Keratinocyte (primary cell): Measurements from ENCODE around the gene CACFD1. TPM values are rescaled to one million over a fixed set of nuclear protein-coding genes. Genes with fewer than 3 reads are reported as not detected.

Source experiments
- DNase-seq: peaks from one replicate; pipeline ENCODE4 v3.0.0-alpha.2; 2011; ENCODE audit warnings: low read depth, missing footprints, low spot score
- FAIRE-seq: peaks from 2 replicates; lab custom pipeline; 2011; peaks lifted over from hg19 to GRCh38; lab: Jason Lieb, UNC
- H2AFZ ChIP-seq: 2 replicates; pipeline ENCODE4 v1.6.0; 2012; ENCODE audit warnings: low read length, control low read depth, inconsistent platforms; ENCODE audit not compliant: control insufficient read depth
- H3K27ac ChIP-seq: 2 replicates; pipeline ENCODE4 v1.5.1; 2011; ENCODE audit warnings: low read length; ENCODE audit not compliant: control insufficient read depth, insufficient read depth
- H3K27me3 ChIP-seq: 3 replicates; pipeline ENCODE4 v1.6.0; 2011; ENCODE audit warnings: low read length; ENCODE audit not compliant: control insufficient read depth, insufficient read depth; ENCODE audit errors: extremely low read depth
- H3K36me3 ChIP-seq, 2 experiments: 2 replicates in 1 of 2; 3 replicates in 1 of 2; pipeline ENCODE4 v1.5.1; 2011; ENCODE audit warnings: low read length in 2 of 2, mild to moderate bottlenecking in 1 of 2; ENCODE audit not compliant: control insufficient read depth in 2 of 2, insufficient read depth in 2 of 2; ENCODE audit errors: extremely low read depth in 1 of 2
- H3K4me1 ChIP-seq: 3 replicates; pipeline ENCODE4 v1.5.1; 2011; ENCODE audit warnings: low read length; ENCODE audit not compliant: control insufficient read depth, insufficient read depth; ENCODE audit errors: extremely low read depth
- H3K4me2 ChIP-seq: 3 replicates; pipeline ENCODE4 v1.6.0; 2011; ENCODE audit warnings: low read depth, low read length; ENCODE audit not compliant: control insufficient read depth, insufficient read depth; ENCODE audit errors: extremely low read depth
- H3K4me3 ChIP-seq, 3 experiments: fragments of 200-600 bp in 1 of 3; sonication (generic) in 1 of 3; 2 replicates in 2 of 3; 3 replicates in 1 of 3; pipeline ENCODE4 v1.5.1; 2011 to 2016; ENCODE audit warnings: low read length in 3 of 3, mild to moderate bottlenecking in 3 of 3, control low read depth in 2 of 3, inconsistent platforms in 1 of 3, low read depth in 1 of 3, mixed read lengths in 1 of 3, mixed run types in 1 of 3, moderate library complexity in 1 of 3; ENCODE audit not compliant: control insufficient read depth in 2 of 3, insufficient read depth in 2 of 3; ENCODE audit errors: extremely low read depth in 1 of 3
- H3K79me2 ChIP-seq: 2 replicates; pipeline ENCODE4 v1.6.0; 2012; ENCODE audit warnings: low read length; ENCODE audit not compliant: control insufficient read depth, insufficient read depth
- H3K9ac ChIP-seq: 3 replicates; pipeline ENCODE4 v1.6.0; 2011; ENCODE audit warnings: low read length; ENCODE audit not compliant: control insufficient read depth, insufficient read depth; ENCODE audit errors: extremely low read depth
- H3K9me1 ChIP-seq: 3 replicates; pipeline ENCODE4 v1.6.0; 2011; ENCODE audit warnings: low read length; ENCODE audit not compliant: control insufficient read depth, insufficient read depth; ENCODE audit errors: extremely low read depth
- H3K9me3 ChIP-seq: 2 replicates; pipeline ENCODE4 v1.5.1; 2012; ENCODE audit warnings: low read depth, low read length; ENCODE audit not compliant: control insufficient read depth
- H4K20me1 ChIP-seq: 3 replicates; pipeline ENCODE4 v1.6.0; 2011; ENCODE audit warnings: low read length; ENCODE audit not compliant: control insufficient read depth, insufficient read depth; ENCODE audit errors: extremely low read depth
- CTCF ChIP-seq, 3 experiments: IDR thresholded peaks in 1 of 3; conservative IDR thresholded peaks in 1 of 3; optimal IDR thresholded peaks in 1 of 3; 2 replicates in 2 of 3; 3 replicates in 1 of 3; pipeline versions ENCODE3 to v1.5.1; 2011; ENCODE audit warnings: low read length in 3 of 3, mild to moderate bottlenecking in 3 of 3, moderate library complexity in 2 of 3, control low read depth in 1 of 3, inconsistent platforms in 1 of 3; ENCODE audit not compliant: insufficient read depth in 2 of 3; ENCODE audit errors: extremely low read depth in 1 of 3
- EZH2 ChIP-seq: IDR thresholded peaks from one replicate; pipeline ENCODE4 v1.6.1; 2012; ENCODE audit warnings: inconsistent platforms, mild to moderate bottlenecking, low read length, moderate library complexity
- dilution Hi-C: fragments of 300-500 bp; cut with MboI; formaldehyde crosslinking; loops from one replicate; pipeline ENCODE4 v1.7.0; 2020; ENCODE audit warnings: low sequenced_read_pairs; ENCODE audit not compliant: extremely low pct_ligation_motif_present
- polyA plus RNA-seq, 5 experiments: library from polyadenylated mRNA; depleted of rRNA in 3 of 5; stranded (reverse) in 3 of 5; stranded (forward) in 1 of 5; unstranded in 1 of 5; fragments of >200 nt; gene quantifications; 1 replicate in 1 of 5; 2 replicates in 3 of 5; 3 replicates in 1 of 5; pipeline versions ENCODE4 v1.2.1 to v1.2.3, GENCODE V29; 2011 to 2012; ENCODE audit warnings: missing spikeins in 2 of 5, low read depth in 1 of 5, low replicate concordance in 1 of 5

The CACFD1 gene
- polyA plus RNA-seq, 1 donor (not counting 4 experiments of a cell fraction or from before 2014, with no cell fraction given): 3.4 TPM

- no peak overlapping the region for H3K9ac ChIP-seq
Measured at GRCh38 chr9:133515615-133516255, 56.0 kb downstream of the CACFD1 start.

GRCh38 chr9:133516256-133516960, 56.6 kb downstream of the CACFD1 start:
- peaks cover 2% of the 10 kb centered on the region for H4K20me1 ChIP-seq
- dilution Hi-C loops: no loop called here
- no peaks in the 10 kb centered on the region for H3K79me2 ChIP-seq
- DNase-seq (no peak), FAIRE-seq (no peak)
- H3K9me3 ChIP-seq: peaks cover 2% of the 10 kb centered on the region
- no peak overlapping the region for H3K27ac ChIP-seq
- H3K27me3 ChIP-seq: peaks cover 23% of the 10 kb centered on the region
- H3K9ac ChIP-seq: no peak overlapping the region
- no peak for TF ChIP-seq EZH2
- no peak for TF ChIP-seq CTCF (optimal IDR thresholded peaks at IDR 0.05 in 1 of 3, IDR thresholded peaks at IDR 0.05 in 1 of 3, conservative IDR thresholded peaks at IDR 0.05 in 1 of 3; ENCODE audit: extremely low read depth in 1 of 3, insufficient read depth in 2 of 3, low read length in 3 of 3)
- no peak overlapping the region for H2AFZ ChIP-seq
- H3K4me1 ChIP-seq: no peaks in the 10 kb centered on the region
- H3K4me2 ChIP-seq: no peak overlapping the region
- no peaks in the 10 kb centered on the region for H3K9me1 ChIP-seq
- H3K36me3 ChIP-seq: no peaks in the 10 kb centered on the region
- H3K4me3 ChIP-seq: no peak overlapping the region

More at GRCh38 chr9:133515615-133516255, 56.0 kb downstream of the CACFD1 start:
- no peak overlapping the region for H3K4me3 ChIP-seq
- H3K27me3 ChIP-seq: peaks cover 18% of the 10 kb centered on the region
- no peak overlapping the region for H2AFZ ChIP-seq
- H3K36me3 ChIP-seq: no peaks in the 10 kb centered on the region
- H3K79me2 ChIP-seq: no peaks in the 10 kb centered on the region
- no peak overlapping the region for H3K4me2 ChIP-seq
- no peaks in the 10 kb centered on the region for H3K4me1 ChIP-seq
- DNase-seq (no peak), FAIRE-seq (no peak)
- H3K9me3 ChIP-seq: peaks cover 2% of the 10 kb centered on the region
- no peaks in the 10 kb centered on the region for H3K9me1 ChIP-seq
- no peak overlapping the region for H3K27ac ChIP-seq
- peaks cover 2% of the 10 kb centered on the region for H4K20me1 ChIP-seq
- TF ChIP-seq CTCF (optimal IDR thresholded peaks at IDR 0.05 in 1 of 3, IDR thresholded peaks at IDR 0.05 in 1 of 3, conservative IDR thresholded peaks at IDR 0.05 in 1 of 3; ENCODE audit: extremely low read depth in 1 of 3, insufficient read depth in 2 of 3, low read length in 3 of 3) (no peak), EZH2 (no peak)
- dilution Hi-C loops: no loop called here
